Measurements from ENCODE around the gene PLIN3. TPM values are rescaled to one million over a fixed set of nuclear protein-coding genes. Genes with fewer than 3 reads are reported as not detected.
"Not testable (repeated sequence)": the region's sequence is repeated elsewhere in the genome, so short reads cannot be mapped to it uniquely, and the experiment has no call there.

PLIN3 gene
- total RNA-seq, 4 donors from 2014 or later: 29.5 to 96.3 (median 40.5) TPM

DNA sequence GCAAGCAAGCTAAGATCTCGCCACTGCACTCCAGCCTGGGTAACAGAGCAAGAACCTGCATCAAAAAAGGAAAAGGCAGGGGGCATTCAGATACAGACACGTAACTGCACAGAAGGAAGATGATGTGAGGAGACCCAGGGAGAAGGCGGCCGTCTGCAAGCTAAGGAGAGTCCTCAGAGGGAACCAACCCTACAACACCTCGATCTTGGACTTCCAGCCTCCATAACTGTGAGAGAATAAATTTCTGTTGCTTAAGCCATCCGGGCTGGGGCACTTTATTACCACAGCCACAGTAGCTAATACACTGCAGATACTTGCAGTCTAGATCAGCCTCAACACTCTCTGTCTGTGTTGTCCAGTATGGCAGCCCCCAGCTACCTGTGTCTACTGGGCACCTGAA is 43.9 kb downstream of the PLIN3 start:
- TF ChIP-seq POLR2A (IDR thresholded peaks at IDR 0.05) (no peak), EP300 (IDR thresholded peaks at IDR 0.05) (no peak)
- TF ChIP-seq, protein P1, sequence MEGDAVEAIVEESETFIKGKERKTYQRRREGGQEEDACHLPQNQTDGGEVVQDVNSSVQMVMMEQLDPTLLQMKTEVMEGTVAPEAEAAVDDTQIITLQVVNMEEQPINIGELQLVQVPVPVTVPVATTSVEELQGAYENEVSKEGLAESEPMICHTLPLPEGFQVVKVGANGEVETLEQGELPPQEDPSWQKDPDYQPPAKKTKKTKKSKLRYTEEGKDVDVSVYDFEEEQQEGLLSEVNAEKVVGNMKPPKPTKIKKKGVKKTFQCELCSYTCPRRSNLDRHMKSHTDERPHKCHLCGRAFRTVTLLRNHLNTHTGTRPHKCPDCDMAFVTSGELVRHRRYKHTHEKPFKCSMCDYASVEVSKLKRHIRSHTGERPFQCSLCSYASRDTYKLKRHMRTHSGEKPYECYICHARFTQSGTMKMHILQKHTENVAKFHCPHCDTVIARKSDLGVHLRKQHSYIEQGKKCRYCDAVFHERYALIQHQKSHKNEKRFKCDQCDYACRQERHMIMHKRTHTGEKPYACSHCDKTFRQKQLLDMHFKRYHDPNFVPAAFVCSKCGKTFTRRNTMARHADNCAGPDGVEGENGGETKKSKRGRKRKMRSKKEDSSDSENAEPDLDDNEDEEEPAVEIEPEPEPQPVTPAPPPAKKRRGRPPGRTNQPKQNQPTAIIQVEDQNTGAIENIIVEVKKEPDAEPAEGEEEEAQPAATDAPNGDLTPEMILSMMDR (IDR thresholded peaks at IDR 0.05): no peak
- peaks cover 0 to 3% (median 0%) of the 10 kb centered on the region in 4 donors for H3K4me1 ChIP-seq
- peaks cover 0 to 52% (median 0%) of the 10 kb centered on the region in 3 donors for H3K36me3 ChIP-seq
- H3K27me3 ChIP-seq: no peaks in the 10 kb centered on the region
- H3K27ac ChIP-seq: no peak overlapping the region
- no peak for DNase-seq (ENCODE audit: low spot score in 2 of 2)
- H3K4me3 ChIP-seq: no peak overlapping the region
- WGBS, 2 donors: 79% methylated on average over 6 of the region's 6 CpGs
- no peaks in the 10 kb centered on the region for H3K9me3 ChIP-seq

DNA sequence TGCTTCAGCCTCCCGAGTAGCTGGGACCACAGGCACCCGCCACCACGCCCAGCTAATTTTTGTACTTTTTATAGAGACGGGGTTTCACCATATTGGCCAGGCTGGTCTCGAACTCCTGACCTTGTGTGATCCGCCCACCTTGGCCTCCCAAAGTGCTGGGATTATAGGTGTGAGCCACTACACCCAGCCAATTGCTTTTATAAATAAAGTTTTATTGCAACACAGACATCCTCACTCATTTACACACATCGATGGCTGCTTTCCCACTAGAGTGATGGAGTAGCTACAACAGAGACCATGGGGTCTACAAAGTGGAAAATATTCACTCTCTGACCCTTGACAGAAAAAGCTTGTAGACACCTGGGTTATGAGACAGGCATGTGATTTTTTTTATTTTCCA is 45.1 kb downstream of the PLIN3 start:
- not testable (repeated sequence) for H3K4me3 ChIP-seq; H3K27ac ChIP-seq; DNase-seq (ENCODE audit: low spot score in 2 of 2); H3K9me3 ChIP-seq; H3K27me3 ChIP-seq; H3K4me1 ChIP-seq
- H3K36me3 ChIP-seq: peaks cover 0 to 64% (median 0%) of the 10 kb centered on the region in 3 donors
- WGBS, 2 donors: 96% methylated on average over 7 of the region's 7 CpGs

DNA sequence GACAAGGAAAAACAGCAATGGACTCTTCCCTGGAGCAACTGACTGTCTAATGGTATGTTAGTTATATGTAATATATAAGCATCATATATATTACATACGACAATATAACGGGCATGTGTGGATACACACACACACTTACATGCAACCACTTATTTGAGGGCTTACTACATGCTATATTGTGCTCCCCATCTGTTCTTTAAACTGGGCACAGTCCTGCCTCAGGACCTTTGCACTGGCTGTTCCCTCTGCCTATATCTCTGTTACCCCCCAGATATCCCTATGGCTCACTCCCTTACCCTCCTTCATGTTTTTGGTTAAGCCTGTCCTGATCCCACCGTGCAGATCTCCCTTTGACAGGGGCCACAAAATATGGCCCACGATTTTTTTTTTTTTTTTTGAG is 46.2 kb downstream of the PLIN3 start:
- H3K27me3 ChIP-seq: no peaks in the 10 kb centered on the region
- no peak overlapping the region for H3K4me3 ChIP-seq
- TF ChIP-seq, protein P1 (IDR thresholded peaks at IDR 0.05): no peak
- no peak for TF ChIP-seq POLR2A (IDR thresholded peaks at IDR 0.05)
- TF ChIP-seq EP300 (IDR thresholded peaks at IDR 0.05): no peak
- no peak overlapping the region for H3K27ac ChIP-seq
- no peak for DNase-seq (ENCODE audit: low spot score in 2 of 2)
- H3K9me3 ChIP-seq: no peaks in the 10 kb centered on the region
- peaks cover 0 to 1% (median 0%) of the 10 kb centered on the region in 4 donors for H3K4me1 ChIP-seq
- WGBS, 2 donors: 67 to 90% methylated on average over 4 of the region's 4 CpGs
- peaks cover 0 to 75% (median 0%) of the 10 kb centered on the region in 3 donors for H3K36me3 ChIP-seq

DNA sequence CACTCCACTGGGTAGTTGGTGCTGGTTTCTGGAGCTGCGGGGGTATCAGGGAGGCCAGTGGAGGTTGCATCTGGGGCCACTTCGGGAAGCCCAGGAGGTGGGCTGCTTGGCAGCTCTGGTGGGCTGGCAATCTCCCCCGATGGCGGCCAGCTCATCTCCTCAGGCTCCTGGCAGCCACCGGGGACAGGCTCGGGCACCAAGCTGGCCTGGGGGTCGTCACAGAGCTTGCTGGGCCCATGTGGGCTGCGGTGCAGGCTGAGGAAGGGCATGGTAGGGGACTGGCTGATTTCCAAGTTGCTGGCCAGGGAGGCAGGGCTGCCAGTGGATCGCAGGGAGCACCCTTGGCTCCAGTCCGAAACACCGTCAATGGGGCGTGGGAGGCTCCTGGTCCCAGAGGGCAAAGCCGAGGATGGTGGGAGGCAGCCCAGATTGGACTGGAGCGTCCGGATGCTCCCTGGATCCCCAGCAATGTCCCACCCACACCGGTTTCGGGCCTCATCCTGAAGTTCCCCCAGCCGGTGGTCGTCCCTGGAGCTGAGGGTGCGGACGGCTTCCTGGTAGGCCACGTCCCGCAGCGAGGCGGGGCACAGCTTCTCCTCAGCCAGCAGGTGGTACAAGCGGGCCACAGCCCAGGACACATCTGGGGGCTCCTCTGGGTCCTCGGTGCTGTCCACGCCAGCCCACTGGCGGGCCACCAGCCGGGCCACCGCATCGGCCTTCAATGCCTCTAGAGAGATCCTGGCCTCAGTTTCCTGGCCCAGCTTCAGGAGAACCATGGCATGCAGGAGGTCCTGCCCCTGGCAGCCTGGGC is 49.8 kb downstream of the PLIN3 start:
- H3K9me3 ChIP-seq: no peaks in the 10 kb centered on the region
- H3K4me3 ChIP-seq: no peak overlapping the region
- H3K27me3 ChIP-seq: no peaks in the 10 kb centered on the region
- H3K27ac ChIP-seq: no peak overlapping the region
- no peak for DNase-seq (ENCODE audit: low spot score in 2 of 2)
- WGBS, 2 donors: 75 to 90% methylated on average over 12 to 14 of the region's 32 CpGs
- peaks cover 0 to 12% (median 2%) of the 10 kb centered on the region in 4 donors for H3K4me1 ChIP-seq
- TF ChIP-seq, protein P1 (IDR thresholded peaks at IDR 0.05): no peak
- TF ChIP-seq EP300 (IDR thresholded peaks at IDR 0.05) (no peak), POLR2A (IDR thresholded peaks at IDR 0.05) (no peak)
- H3K36me3 ChIP-seq: peaks cover 0 to 52% (median 0%) of the 10 kb centered on the region in 3 donors

DNA sequence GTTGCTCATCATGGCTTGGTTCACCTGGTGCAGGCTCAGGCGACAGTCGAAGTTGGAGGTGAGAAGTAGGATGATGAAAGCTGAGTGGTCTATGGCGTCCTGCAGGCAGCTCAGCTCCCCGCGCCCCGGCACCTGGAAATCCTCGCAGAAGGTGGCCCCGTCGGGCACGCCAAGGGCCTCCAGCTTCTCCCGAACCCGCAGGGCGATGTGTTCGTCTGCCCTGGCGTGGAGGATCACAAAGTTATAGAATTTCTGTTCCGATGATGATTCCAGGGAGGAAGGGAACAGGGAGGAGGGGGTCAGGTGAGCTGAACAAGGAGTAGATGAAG is 50.6 kb downstream of the PLIN3 start:
- no peaks in the 10 kb centered on the region for H3K27me3 ChIP-seq
- H3K36me3 ChIP-seq: peaks cover 0 to 46% (median 0%) of the 10 kb centered on the region in 3 donors
- H3K4me1 ChIP-seq: peaks cover 0 to 12% (median 2%) of the 10 kb centered on the region in 4 donors
- 96% methylated on average over 16 of the region's 16 CpGs for WGBS, 2 donors
- H3K27ac ChIP-seq: no peak overlapping the region
- no peaks in the 10 kb centered on the region for H3K9me3 ChIP-seq
- TF ChIP-seq, protein P1 (IDR thresholded peaks at IDR 0.05): no peak
- no peak for TF ChIP-seq EP300 (IDR thresholded peaks at IDR 0.05)
- TF ChIP-seq POLR2A (IDR thresholded peaks at IDR 0.05): no peak
- H3K4me3 ChIP-seq: no peak overlapping the region
- no peak for DNase-seq (ENCODE audit: low spot score in 2 of 2)

Data from tibial nerve (tissue), 4 donors.